Measurements from ENCODE around the gene DMGDH.

DNA sequence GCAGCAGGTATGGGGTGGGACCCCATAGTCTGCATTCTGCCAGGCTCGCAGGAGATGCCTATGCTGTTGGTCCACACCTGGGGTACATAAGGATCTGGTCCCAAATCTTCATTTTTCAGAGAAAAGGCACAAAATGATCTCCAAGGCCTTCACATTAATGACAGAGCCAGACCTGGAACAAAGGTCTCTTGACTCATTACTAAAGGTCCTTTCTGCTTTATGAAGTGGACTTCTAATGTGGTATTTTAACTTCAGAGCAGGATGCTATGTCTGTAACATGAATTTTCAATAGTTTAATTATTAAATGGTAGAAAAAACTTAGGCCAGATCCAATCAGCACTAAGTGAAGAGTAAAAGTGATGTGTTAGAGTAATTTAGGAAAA is 38.0 kb downstream of the DMGDH start:
- TF ChIP-seq EZH2 (IDR thresholded peaks at IDR 0.05; ENCODE audit: borderline replicate concordance, low read depth, low read length, severe bottlenecking), result no peak
- TF ChIP-seq, protein P1, sequence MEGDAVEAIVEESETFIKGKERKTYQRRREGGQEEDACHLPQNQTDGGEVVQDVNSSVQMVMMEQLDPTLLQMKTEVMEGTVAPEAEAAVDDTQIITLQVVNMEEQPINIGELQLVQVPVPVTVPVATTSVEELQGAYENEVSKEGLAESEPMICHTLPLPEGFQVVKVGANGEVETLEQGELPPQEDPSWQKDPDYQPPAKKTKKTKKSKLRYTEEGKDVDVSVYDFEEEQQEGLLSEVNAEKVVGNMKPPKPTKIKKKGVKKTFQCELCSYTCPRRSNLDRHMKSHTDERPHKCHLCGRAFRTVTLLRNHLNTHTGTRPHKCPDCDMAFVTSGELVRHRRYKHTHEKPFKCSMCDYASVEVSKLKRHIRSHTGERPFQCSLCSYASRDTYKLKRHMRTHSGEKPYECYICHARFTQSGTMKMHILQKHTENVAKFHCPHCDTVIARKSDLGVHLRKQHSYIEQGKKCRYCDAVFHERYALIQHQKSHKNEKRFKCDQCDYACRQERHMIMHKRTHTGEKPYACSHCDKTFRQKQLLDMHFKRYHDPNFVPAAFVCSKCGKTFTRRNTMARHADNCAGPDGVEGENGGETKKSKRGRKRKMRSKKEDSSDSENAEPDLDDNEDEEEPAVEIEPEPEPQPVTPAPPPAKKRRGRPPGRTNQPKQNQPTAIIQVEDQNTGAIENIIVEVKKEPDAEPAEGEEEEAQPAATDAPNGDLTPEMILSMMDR (IDR thresholded peaks at IDR 0.05; ENCODE audit: extremely low read depth in 1 of 2, insufficient read depth in 1 of 2, low read depth in 1 of 2, low read length in 2 of 2), result no peak
- TF ChIP-seq POLR2A (IDR thresholded peaks at IDR 0.05; ENCODE audit: low read depth, low read length), result no peak
- TF ChIP-seq POLR2AphosphoS5 (IDR thresholded peaks at IDR 0.05; ENCODE audit: insufficient read depth, low read depth, low read length), result no peak
- TF ChIP-seq GATA2 (IDR thresholded peaks at IDR 0.05; ENCODE audit: insufficient read depth, insufficient read length, low read depth, low read length), result no peak
- TF ChIP-seq FOS (IDR thresholded peaks at IDR 0.05; ENCODE audit: borderline replicate concordance, insufficient read depth, low read length), result no peak
